ENCODE measurements around the gene RECQL5.

RECQL5 gene

GRCh38 chr17:75676461-75676860 lies 9.5 kb upstream of the RECQL5 start:
- TF ChIP-seq, protein P1, sequence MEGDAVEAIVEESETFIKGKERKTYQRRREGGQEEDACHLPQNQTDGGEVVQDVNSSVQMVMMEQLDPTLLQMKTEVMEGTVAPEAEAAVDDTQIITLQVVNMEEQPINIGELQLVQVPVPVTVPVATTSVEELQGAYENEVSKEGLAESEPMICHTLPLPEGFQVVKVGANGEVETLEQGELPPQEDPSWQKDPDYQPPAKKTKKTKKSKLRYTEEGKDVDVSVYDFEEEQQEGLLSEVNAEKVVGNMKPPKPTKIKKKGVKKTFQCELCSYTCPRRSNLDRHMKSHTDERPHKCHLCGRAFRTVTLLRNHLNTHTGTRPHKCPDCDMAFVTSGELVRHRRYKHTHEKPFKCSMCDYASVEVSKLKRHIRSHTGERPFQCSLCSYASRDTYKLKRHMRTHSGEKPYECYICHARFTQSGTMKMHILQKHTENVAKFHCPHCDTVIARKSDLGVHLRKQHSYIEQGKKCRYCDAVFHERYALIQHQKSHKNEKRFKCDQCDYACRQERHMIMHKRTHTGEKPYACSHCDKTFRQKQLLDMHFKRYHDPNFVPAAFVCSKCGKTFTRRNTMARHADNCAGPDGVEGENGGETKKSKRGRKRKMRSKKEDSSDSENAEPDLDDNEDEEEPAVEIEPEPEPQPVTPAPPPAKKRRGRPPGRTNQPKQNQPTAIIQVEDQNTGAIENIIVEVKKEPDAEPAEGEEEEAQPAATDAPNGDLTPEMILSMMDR (IDR thresholded peaks at IDR 0.05; ENCODE audit: insufficient read depth, missing control alignments), result no peak
- no peak for DNase-seq (ENCODE audit: insufficient read length, low spot score)
- FAIRE-seq, result no peak

DNA sequence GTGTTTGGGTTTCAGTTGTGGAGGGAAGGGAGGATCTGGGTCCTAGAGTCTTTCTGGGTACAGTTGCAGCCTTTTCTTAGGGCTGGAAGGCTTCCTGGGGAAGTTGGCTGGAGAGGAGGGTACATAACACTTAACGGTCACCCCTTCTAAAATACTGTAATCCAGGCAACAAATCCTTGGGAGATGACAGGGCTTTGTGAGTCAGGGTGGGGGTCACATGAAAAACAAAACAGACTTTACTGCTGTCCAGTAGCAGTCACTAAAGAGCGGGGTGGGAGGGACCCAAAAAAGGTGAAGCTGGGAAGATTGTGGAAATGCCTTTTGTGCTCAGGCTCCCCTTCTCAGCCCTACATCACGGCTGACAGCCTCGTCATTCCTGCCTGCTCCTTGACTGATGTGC lies 6.5 kb upstream of the RECQL5 start:
- DNase-seq (ENCODE audit: insufficient read length, low spot score), result no peak
- TF ChIP-seq, protein P1 (IDR thresholded peaks at IDR 0.05; ENCODE audit: insufficient read depth, missing control alignments), result no peak
- no peak for FAIRE-seq

DNA sequence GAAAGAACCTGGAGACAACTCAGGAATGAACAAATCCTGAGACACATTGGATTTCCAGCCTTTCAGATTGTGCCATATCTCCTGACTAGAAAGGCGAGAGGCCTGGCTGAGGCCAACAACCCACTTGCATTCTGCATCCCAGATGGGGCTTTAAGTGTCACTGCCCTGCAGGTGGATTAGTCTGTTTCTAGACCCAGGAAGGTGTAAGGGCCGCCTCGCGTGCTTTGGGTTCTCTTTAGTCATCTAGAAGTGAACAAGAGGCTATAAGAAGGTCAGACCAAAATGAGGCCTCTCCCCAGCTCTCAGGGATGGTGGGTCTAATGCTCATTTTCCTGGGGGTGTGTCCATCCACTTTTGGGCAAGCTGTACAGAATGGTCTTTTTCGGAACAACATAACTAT lies 5.1 kb upstream of the RECQL5 start:
- FAIRE-seq (no peak), DNase-seq (ENCODE audit: insufficient read length, low spot score) (no peak)
- TF ChIP-seq, protein P1 (IDR thresholded peaks at IDR 0.05; ENCODE audit: insufficient read depth, missing control alignments), result no peak

- DNase-seq (ENCODE audit: insufficient read length, low spot score) (no peak), FAIRE-seq (no peak)
- TF ChIP-seq, protein P1 (IDR thresholded peaks at IDR 0.05; ENCODE audit: insufficient read depth, missing control alignments), result no peak
These were observed 3.9 kb upstream of the RECQL5 start for GRCh38 chr17:75670868-75671267.

DNA sequence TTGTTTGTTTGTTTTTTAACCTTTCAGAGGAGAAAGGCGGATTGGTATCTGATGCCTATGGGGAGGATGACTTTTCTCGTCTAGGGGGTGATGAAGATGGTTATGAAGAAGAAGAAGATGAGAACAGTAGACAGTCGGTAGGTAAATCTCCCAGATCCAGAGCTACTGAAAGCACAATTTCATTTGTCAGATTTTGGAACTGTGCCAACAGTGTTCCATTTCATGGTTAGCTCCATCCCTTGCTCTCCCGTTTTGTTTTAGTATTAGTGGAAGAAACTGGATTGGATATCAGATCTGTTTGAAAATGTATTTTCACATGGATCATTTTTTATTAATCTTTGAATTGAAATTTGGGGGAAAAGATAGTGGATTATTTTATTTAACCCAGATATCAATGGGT lies 1.5 kb upstream of the RECQL5 start:
- FAIRE-seq (no peak), DNase-seq (ENCODE audit: insufficient read length, low spot score) (no peak)
- TF ChIP-seq, protein P1 (IDR thresholded peaks at IDR 0.05; ENCODE audit: insufficient read depth, missing control alignments), result no peak

DNA sequence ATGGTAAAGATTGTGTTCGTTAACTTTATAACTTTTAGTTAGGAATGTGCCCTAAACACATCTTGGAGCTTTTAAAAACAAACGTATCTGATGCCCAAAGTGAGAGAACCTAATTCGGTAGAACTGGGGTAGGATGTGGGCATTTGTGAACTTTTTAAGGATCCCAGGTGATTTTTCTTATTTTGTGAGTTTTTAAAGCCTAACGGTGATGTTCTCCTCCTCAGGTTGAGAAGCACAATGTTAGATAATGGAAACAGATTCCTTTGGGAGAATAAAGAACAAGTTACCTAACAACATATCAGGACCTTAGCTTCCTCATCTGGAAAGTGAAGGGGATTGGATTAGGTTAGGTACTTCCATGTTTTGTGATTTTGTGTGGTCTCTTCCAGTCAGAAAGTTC lies 871 bp upstream of the RECQL5 start:
- DNase-seq (ENCODE audit: insufficient read length, low spot score) (no peak), FAIRE-seq (no peak)
- TF ChIP-seq, protein P1 (IDR thresholded peaks at IDR 0.05; ENCODE audit: insufficient read depth, missing control alignments), result no peak

- DNase-seq (ENCODE audit: insufficient read length, low spot score) (no peak), FAIRE-seq (no peak)
- TF ChIP-seq, protein P1 (IDR thresholded peaks at IDR 0.05; ENCODE audit: insufficient read depth, missing control alignments), result no peak
These were observed 973 bp downstream of the RECQL5 start for GRCh38 chr17:75665981-75666380.

Measured in D721Med (cell line).